Activated CD4-positive, alpha-beta T cell treated with anti-CD3 and anti-CD28 coated beads, Interleukin-2, amount 50 U/mL, for 48 hours (primary cell): Measurements from ENCODE around the gene CHST13.

ENCODE experiments used
- DNase-seq, 2 experiments: peaks; one replicate each; pipeline ENCODE4 v3.0.0-alpha.2; 2020

The CHST13 gene

GRCh38 chr3:126488886-126489569 is 34.9 kb upstream of the CHST13 start:
- DNase-seq = no peak

GRCh38 chr3:126490619-126491018 is 33.3 kb upstream of the CHST13 start:
- DNase-seq = no peak

GRCh38 chr3:126491221-126492013 is 32.5 kb upstream of the CHST13 start:
- DNase-seq = no peak

GRCh38 chr3:126493051-126493450 is 30.9 kb upstream of the CHST13 start:
- DNase-seq = no peak

GRCh38 chr3:126493739-126494138 is 30.2 kb upstream of the CHST13 start:
- no peak for DNase-seq

- DNase-seq = no peak
Measured at GRCh38 chr3:126494204-126494969, 29.6 kb upstream of the CHST13 start.

- no peak for DNase-seq
Measured at GRCh38 chr3:126494970-126495230, 29.1 kb upstream of the CHST13 start.

GRCh38 chr3:126495786-126496185 is 28.2 kb upstream of the CHST13 start:
- DNase-seq = no peak

GRCh38 chr3:126496894-126497850 is 26.8 kb upstream of the CHST13 start:
- no peak for DNase-seq

GRCh38 chr3:126497956-126498355 is 26.0 kb upstream of the CHST13 start:
- DNase-seq = no peak

- DNase-seq = no peak
Measured at GRCh38 chr3:126498461-126498860, 25.5 kb upstream of the CHST13 start.

GRCh38 chr3:126498929-126499328 is 25.0 kb upstream of the CHST13 start:
- DNase-seq = no peak

GRCh38 chr3:126499401-126499800 is 24.6 kb upstream of the CHST13 start:
- DNase-seq = no peak

- no peak for DNase-seq
Measured at GRCh38 chr3:126500016-126500415, 23.9 kb upstream of the CHST13 start.

GRCh38 chr3:126501054-126501453 is 22.9 kb upstream of the CHST13 start:
- DNase-seq = no peak

GRCh38 chr3:126501736-126502135 is 22.2 kb upstream of the CHST13 start:
- no peak for DNase-seq

GRCh38 chr3:126502656-126503055 is 21.3 kb upstream of the CHST13 start:
- no peak for DNase-seq

- no peak for DNase-seq
Measured at GRCh38 chr3:126503701-126504100, 20.3 kb upstream of the CHST13 start.

- no peak for DNase-seq
Measured at GRCh38 chr3:126507886-126508285, 16.1 kb upstream of the CHST13 start.

GRCh38 chr3:126508564-126508964 is 15.4 kb upstream of the CHST13 start:
- DNase-seq = no peak

- DNase-seq = no peak
Measured at GRCh38 chr3:126509597-126510307, 14.2 kb upstream of the CHST13 start.

GRCh38 chr3:126510308-126510910 is 13.5 kb upstream of the CHST13 start:
- DNase-seq = no peak
